IPS DF 4.7 (cell line): ENCODE data around the gene GNAQ.
A peak's percentile ranks its signal among the peaks of the same experiment; 100 is the strongest.
"Not testable (repeated sequence)": the region's sequence is repeated elsewhere in the genome, so short reads cannot be mapped to it uniquely, and the experiment has no call there.

ENCODE experiments used
- DNase-seq: peaks from one replicate; pipeline ENCODE4 v3.0.0-alpha.2; 2013; ENCODE audit warnings: low spot score; ENCODE audit errors: extremely low read depth

The GNAQ gene

DNA sequence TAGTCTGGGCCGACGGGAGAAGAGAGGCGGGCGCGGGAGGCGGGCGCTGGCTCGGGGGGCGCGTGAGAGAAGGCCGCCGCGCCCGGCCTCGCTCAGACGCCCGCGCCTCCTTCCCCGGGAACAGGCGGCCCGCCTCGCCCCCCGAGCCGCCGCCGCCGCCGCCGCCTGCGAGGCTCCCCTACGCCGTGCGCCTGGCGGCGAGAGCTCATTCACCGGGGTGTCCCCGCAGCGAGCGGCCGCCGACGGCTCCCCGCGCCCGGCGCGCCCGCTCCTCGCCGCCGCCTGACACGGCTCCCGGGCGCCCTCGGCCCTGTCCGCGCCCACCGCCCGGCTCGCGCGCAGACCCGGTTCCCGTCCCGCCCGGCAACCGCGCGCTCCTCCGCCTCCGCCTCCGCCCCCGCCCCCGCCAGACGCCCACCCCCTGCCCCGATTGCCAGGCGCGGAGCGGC lies at the start of gene GNAQ:
Gene GNAQ (minus strand): TSS at position 368 of the 449 bp plus-strand sequence. CDS start 576 bp downstream, outside the sequence.
- DNase-seq = no peak

DNA sequence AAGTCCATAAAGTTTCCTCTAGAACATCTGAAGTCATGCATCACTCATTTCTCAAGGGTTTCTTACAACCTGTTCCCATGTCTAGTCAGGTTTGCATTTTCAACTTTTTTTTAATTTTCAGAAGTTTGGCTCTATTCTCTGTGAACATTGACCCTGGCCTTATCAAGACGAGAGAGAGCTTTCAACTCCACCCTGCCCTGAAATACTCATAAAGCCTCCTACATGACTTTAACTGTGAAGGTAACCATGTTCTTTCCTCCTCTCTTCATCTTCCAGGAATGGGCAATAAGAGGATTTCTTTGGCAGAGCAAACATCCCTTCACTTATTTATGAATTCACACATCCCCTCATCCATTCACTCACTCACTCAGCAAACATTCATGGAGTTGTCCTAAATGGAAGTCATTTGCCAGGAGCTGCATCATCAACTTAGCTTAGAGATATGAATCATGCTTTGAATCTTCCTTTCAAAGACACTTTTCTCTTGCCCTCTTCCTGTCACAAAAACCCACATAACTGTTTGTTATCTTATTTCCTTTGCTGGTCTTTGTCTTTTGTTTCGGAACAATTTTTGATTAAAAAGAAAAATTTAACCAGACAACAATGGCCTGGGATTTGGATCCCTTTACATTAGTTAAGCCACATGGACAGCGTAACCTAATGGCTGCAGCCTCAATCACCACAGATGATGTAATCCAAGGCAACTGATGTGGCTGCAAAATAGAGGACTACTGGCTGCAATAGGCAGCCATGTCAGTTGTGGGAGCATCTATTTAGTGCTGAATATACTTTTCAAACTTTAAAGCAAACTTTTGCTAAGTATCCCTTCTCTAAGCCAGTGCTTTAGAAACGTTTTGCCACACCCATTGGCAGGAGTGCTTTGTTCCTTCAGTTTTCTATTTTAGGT lies 43.0 kb upstream of the GNAQ start:
- DNase-seq = no peak

DNA sequence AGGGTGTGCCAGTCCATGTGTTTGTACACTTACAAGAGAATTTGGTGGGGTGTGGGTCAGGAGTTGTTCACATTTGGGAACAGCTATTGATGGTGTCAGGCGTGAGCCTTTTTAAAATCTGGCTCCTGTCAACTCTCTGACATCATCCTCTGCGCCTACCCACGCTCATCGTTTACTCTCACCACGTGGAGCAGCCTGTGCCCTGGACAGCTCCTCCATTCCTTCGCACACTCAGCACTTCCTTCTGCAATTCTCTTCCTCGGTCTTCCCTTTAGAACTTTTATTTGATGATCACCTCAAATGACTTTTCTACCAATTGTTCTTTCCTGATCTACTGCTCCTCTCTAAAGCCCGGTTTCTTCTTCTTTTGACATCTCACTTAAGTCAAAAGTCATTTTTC lies 42.1 kb upstream of the GNAQ start:
- DNase-seq = no peak

DNA sequence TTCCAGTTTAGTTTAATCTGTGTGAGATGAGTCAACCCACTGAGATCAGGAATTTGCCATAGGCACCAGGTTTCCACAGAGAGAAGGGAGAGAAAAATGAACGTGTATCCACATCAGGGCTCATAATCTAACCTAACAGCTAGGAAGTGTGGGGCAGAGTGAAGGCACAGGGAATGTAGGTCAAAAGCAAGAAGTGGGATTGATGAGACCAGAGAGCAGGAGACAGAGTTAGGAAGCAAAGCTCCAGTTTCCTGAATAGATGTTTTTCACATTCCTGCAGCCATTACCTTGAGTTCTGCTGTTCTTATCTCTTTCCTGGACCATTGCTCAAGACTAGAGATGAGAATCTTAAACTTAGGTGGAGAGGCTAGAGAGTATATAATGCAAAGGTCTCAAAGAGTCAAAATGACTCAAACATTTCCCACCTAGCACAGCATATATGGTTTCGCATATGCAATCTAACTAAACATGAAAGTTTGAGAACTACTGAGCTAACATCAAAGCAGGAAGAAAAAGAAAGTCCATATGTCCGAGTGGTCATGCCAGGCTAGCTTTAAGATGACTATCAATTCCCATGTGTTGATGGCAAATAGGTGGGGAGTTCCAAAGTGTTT lies 41.1 kb upstream of the GNAQ start:
- no peak for DNase-seq

DNA sequence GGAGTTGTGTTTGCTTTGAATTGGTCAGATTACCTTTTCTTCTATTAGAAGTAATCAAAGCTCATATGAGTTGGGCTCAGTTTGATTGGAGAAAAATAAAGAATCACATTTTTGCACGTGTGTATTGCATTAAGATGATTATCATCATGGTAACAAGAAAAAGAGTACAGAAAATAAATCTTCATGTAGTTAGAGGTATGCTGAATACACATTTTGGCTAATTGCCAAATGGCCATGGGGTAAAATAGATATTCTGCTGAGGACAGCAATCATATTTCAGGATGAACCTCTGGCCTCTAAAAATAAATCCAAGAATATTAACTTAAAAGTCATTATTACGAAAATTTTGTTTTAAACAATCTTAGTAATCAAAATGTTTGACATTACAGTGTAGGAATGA lies 38.9 kb upstream of the GNAQ start:
- no peak for DNase-seq

- DNase-seq = no peak
Observed at GRCh38 chr9:78064075-78064474, 32.5 kb upstream of the GNAQ start.

- DNase-seq = no peak
Observed at GRCh38 chr9:78062710-78063109, 31.1 kb upstream of the GNAQ start.

- not testable (repeated sequence) for DNase-seq
Observed at GRCh38 chr9:78054218-78054617, 22.6 kb upstream of the GNAQ start.

- DNase-seq = no peak
Observed at GRCh38 chr9:78053627-78054026, 22.0 kb upstream of the GNAQ start.

- no peak for DNase-seq
Observed at GRCh38 chr9:78050421-78050820, 18.8 kb upstream of the GNAQ start.

GRCh38 chr9:78049484-78049883 lies 17.9 kb upstream of the GNAQ start:
- no peak for DNase-seq

GRCh38 chr9:78047106-78047505 lies 15.5 kb upstream of the GNAQ start:
- no peak for DNase-seq

- no peak for DNase-seq
Observed at GRCh38 chr9:78046112-78046511, 14.5 kb upstream of the GNAQ start.

- DNase-seq = no peak
Observed at GRCh38 chr9:78044886-78045285, 13.3 kb upstream of the GNAQ start.

GRCh38 chr9:78044189-78044588 lies 12.6 kb upstream of the GNAQ start:
- DNase-seq = no peak

DNA sequence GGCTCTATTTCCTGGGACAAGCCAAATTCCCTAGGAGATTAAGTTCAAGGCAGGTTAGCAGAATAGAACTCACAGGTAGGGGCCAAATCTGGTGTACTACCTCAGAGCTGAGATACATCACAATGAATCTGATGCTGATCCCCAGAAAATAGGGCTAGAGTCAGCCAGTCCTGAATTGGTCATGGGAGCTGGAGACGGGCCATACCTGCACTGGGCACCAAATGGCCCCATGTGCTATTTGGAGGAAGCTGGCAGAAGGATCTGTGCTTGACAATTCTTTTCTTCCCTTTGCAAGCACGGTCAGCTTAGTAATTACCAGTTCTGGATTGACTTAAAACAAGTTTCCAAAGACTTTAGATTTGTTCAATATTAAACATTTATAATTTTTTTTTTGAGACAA lies 10.4 kb upstream of the GNAQ start:
- no peak for DNase-seq

DNA sequence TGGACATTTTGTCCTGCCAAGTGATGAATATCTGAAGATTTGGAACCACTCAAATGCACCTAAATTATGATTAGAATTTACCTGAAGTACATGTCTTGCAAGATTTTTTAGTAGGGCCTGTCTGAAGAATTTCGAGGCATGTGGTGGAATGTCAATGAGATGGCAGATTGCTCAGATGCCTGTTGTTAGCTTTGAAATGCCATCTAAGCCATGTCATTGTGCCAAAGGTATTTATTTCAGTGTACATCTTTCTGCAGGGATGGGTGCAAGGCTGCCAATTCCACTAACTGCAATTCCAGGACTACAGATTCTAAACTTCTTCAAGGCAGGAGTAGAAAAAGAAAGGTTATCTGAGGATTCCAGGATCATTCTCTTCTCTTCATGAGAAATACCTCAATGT lies 9.1 kb upstream of the GNAQ start:
- DNase-seq = no peak

DNA sequence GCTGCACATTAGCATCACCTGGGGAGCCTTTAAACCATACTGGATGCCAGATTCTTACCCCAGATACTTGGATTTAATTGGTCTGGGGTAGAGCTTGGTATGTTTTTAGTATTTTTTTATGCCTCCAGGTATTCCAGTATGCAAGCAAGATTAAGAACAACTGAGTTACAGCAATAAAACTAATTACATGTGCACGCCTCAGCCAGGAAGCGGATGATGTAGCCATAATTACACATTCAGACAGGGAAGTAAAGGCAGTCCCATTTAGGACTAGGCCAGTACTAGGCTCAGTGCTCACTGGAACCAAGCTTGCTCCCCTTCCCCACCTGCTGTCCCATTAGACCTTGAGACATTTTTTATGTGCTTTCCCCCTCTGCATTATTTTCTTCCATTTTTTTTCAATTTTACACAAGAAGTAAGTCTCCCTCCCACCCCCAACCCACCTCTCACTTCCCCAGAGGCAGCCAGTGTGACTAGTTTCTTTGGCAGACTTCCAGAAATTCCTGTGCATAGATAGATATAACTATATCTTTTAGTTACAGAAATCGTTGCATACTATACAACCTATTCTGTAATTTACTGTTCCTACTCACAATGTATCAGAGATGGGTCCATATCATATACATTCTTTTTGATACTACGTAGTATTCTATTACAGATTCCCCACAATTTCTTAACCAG lies 7.1 kb upstream of the GNAQ start:
- DNase-seq = no peak

- peak; percentile 68 for DNase-seq
Observed at GRCh38 chr9:78035383-78035993, 3.9 kb upstream of the GNAQ start.

DNA sequence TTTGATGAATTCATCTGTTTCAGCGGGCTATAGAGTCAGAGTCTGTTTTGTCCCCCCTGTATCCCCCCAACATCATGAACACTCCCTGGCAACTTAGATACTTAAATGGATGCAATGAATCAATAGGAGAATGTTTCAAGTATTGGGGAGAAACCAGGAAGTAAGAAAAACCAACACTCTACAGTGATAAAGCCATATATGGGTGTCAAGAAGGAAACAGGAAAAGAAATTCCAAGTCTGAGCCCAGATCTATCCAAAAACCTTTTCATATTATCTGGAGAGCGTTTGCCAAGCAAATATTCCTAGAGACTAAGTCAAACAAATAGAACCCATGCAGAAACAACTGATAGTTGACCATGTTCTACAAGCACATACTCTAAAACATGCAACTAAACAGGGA lies 2.3 kb upstream of the GNAQ start:
- DNase-seq = no peak

GRCh38 chr9:78032730-78033457 lies 1.3 kb upstream of the GNAQ start:
- DNase-seq = no peak
